ENCODE measurements around the gene AFTPH.

GRCh38 chr2:64488050-64488974, 35.8 kb upstream of the AFTPH start:
- no peak for TF ChIP-seq MAX (IDR thresholded peaks at IDR 0.05; ENCODE audit: low read depth)
- TF ChIP-seq IRF3 (IDR thresholded peaks at IDR 0.05; ENCODE audit: low read depth, low read length) = no peak
- TF ChIP-seq POLR2AphosphoS5 (IDR thresholded peaks at IDR 0.05; ENCODE audit: low read depth, low read length) = no peak
- TF ChIP-seq, protein P1, sequence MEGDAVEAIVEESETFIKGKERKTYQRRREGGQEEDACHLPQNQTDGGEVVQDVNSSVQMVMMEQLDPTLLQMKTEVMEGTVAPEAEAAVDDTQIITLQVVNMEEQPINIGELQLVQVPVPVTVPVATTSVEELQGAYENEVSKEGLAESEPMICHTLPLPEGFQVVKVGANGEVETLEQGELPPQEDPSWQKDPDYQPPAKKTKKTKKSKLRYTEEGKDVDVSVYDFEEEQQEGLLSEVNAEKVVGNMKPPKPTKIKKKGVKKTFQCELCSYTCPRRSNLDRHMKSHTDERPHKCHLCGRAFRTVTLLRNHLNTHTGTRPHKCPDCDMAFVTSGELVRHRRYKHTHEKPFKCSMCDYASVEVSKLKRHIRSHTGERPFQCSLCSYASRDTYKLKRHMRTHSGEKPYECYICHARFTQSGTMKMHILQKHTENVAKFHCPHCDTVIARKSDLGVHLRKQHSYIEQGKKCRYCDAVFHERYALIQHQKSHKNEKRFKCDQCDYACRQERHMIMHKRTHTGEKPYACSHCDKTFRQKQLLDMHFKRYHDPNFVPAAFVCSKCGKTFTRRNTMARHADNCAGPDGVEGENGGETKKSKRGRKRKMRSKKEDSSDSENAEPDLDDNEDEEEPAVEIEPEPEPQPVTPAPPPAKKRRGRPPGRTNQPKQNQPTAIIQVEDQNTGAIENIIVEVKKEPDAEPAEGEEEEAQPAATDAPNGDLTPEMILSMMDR (IDR thresholded peaks at IDR 0.05) = peak; percentile 79
- TF ChIP-seq, protein P2, sequence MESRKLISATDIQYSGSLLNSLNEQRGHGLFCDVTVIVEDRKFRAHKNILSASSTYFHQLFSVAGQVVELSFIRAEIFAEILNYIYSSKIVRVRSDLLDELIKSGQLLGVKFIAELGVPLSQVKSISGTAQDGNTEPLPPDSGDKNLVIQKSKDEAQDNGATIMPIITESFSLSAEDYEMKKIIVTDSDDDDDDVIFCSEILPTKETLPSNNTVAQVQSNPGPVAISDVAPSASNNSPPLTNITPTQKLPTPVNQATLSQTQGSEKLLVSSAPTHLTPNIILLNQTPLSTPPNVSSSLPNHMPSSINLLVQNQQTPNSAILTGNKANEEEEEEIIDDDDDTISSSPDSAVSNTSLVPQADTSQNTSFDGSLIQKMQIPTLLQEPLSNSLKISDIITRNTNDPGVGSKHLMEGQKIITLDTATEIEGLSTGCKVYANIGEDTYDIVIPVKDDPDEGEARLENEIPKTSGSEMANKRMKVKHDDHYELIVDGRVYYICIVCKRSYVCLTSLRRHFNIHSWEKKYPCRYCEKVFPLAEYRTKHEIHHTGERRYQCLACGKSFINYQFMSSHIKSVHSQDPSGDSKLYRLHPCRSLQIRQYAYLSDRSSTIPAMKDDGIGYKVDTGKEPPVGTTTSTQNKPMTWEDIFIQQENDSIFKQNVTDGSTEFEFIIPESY (IDR thresholded peaks at IDR 0.05; ENCODE audit: borderline replicate concordance, low read depth) = no peak
- TF ChIP-seq, protein P3, sequence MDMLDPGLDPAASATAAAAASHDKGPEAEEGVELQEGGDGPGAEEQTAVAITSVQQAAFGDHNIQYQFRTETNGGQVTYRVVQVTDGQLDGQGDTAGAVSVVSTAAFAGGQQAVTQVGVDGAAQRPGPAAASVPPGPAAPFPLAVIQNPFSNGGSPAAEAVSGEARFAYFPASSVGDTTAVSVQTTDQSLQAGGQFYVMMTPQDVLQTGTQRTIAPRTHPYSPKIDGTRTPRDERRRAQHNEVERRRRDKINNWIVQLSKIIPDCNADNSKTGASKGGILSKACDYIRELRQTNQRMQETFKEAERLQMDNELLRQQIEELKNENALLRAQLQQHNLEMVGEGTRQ (IDR thresholded peaks at IDR 0.05; ENCODE audit: borderline replicate concordance, low read depth, low read length) = no peak
- TF ChIP-seq NFIC (IDR thresholded peaks at IDR 0.05; ENCODE audit: borderline replicate concordance) = peak; percentile 47; the same call in 1 of the 2 replicates
- TF ChIP-seq EP300 (IDR thresholded peaks at IDR 0.05; ENCODE audit: borderline replicate concordance in 1 of 2, low read depth in 1 of 2, low read length in 1 of 2) = no peak
- TF ChIP-seq EZH2phosphoT487 (IDR thresholded peaks at IDR 0.05; ENCODE audit: borderline replicate concordance, low read depth) = no peak
- no peak for TF ChIP-seq MXI1 (IDR thresholded peaks at IDR 0.05; ENCODE audit: low read depth, low read length)
- no peak for TF ChIP-seq FOSL2 (IDR thresholded peaks at IDR 0.05; ENCODE audit: borderline replicate concordance, low read depth)
- no peak for TF ChIP-seq REST (IDR thresholded peaks at IDR 0.05; ENCODE audit: low read depth, low read length)
